ENCODE measurements around the gene AGT. TPM values are rescaled to one million over a fixed set of nuclear protein-coding genes. Genes with fewer than 3 reads are reported as not detected.

AGT gene
- total RNA-seq, 3 donors from 2014 or later, result 0.59 to 9.1 (median 8.2) TPM

DNA sequence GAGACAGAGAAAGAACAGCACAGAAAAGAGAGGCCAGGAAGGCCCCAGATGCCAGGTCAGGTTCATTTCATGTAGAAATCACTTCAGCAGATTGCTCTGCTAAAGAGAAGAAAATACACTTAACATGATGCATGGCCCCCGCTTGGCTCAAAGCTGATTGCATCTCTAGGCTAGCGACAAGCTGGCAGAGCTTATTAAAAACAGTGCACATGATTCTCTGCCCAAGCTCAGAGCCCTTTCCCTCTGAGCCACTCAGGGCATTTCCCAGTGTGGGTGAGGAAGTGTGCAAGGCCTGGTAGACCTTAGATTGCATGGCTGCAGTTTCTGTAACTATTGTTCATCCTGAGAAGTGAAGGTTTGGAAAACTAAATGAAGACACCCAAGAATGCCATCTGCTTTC is 30.0 kb upstream of the AGT start:
- no peak overlapping the region for H3K27ac ChIP-seq
- no peak for TF ChIP-seq POLR2A (IDR thresholded peaks at IDR 0.05)
- no peak for TF ChIP-seq POLR2AphosphoS5 (IDR thresholded peaks at IDR 0.05)
- TF ChIP-seq, protein P1, sequence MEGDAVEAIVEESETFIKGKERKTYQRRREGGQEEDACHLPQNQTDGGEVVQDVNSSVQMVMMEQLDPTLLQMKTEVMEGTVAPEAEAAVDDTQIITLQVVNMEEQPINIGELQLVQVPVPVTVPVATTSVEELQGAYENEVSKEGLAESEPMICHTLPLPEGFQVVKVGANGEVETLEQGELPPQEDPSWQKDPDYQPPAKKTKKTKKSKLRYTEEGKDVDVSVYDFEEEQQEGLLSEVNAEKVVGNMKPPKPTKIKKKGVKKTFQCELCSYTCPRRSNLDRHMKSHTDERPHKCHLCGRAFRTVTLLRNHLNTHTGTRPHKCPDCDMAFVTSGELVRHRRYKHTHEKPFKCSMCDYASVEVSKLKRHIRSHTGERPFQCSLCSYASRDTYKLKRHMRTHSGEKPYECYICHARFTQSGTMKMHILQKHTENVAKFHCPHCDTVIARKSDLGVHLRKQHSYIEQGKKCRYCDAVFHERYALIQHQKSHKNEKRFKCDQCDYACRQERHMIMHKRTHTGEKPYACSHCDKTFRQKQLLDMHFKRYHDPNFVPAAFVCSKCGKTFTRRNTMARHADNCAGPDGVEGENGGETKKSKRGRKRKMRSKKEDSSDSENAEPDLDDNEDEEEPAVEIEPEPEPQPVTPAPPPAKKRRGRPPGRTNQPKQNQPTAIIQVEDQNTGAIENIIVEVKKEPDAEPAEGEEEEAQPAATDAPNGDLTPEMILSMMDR (IDR thresholded peaks at IDR 0.05), result no peak
- DNase-seq (ENCODE audit: low spot score in 2 of 2), result no peak
- no peaks in the 10 kb centered on the region for H3K9me3 ChIP-seq
- H3K27me3 ChIP-seq, result no peaks in the 10 kb centered on the region
- H3K36me3 ChIP-seq, result no peaks in the 10 kb centered on the region
- intact Hi-C loops (cut with DNase I; ENCODE audit: low total_unique reads), result no loop called here
- H3K4me1 ChIP-seq, result no peaks in the 10 kb centered on the region
- H3K4me3 ChIP-seq, result no peak overlapping the region

DNA sequence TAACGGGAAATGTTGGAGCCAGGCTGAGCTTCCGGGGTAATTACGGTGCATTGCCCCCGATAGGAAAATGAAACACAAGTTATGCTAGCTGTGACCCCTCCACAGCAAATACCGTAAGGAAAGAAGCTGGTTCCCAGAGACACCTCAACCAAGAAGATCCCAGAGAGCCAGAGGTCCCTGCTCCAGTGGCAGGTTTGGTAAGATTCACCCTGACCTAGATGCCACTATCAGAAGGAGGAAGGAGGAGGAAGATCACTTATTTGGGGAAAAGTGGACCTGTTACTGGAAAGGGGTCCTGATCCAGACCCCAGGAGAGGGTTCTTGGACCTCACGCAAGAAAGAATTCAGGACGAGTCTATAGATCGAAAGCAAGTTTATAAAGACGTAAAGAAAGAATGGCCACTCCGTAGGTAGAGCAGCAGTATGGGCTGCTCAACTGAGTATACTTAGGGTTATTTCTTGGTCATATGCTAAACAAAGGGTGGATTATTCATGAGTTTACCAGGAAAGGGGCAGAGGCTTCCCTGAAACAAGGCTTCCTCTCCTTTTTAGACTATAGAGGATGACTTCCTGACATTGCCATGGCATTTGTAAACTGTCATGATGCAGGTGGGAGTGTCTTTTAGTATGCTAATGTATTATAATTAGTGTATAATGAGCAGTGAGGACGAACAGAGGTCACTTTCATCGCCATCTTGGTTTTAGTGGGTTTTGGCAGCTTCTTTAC is 25.8 kb upstream of the AGT start:
- H3K36me3 ChIP-seq, result no peaks in the 10 kb centered on the region
- no peak overlapping the region for H3K27ac ChIP-seq
- no peak overlapping the region for H3K4me3 ChIP-seq
- H3K4me1 ChIP-seq, result no peaks in the 10 kb centered on the region
- no peak for DNase-seq (ENCODE audit: low spot score in 2 of 2)
- intact Hi-C loops (cut with DNase I; ENCODE audit: low total_unique reads), result no loop called here
- no peaks in the 10 kb centered on the region for H3K27me3 ChIP-seq
- peaks cover 0 to 6% of the 10 kb centered on the region in 2 donors for H3K9me3 ChIP-seq
- TF ChIP-seq POLR2AphosphoS5 (IDR thresholded peaks at IDR 0.05) (no peak), POLR2A (IDR thresholded peaks at IDR 0.05) (no peak)
- TF ChIP-seq, protein P1 (IDR thresholded peaks at IDR 0.05), result no peak

DNA sequence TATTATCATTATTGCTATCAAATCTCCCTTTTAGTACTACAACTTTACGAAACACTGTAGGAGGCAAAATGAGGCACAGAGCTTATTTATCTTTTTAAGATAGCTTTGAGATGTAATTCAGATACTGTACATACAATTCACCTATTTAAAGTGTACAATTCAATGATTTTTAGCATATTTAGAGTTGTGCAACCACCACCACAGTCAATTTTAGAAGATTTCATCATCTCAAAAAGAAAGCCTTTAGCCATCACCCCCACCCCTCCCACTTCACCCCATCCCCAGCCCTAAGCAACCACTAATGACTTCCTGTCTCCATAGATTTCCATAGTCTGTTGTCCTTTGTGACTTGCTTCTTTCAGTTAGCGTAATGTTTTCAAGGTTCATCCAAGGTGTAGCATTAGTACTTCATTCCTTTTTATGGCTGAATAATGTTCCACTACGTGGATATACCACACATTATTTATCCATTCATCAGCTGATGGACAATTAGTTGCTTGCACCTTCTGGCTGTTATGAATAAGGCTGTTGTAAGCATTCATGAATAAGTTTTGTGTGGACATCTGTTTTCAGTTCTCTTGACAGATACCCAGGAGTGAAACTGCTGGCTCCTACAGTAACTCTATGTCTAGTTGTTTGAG is 23.8 kb upstream of the AGT start:
- Histone ChIP-seq H3K27ac (no peak overlapping the region), H3K36me3 (no peaks in the 10 kb centered on the region), H3K27me3 (no peaks in the 10 kb centered on the region), H3K4me3 (no peak overlapping the region), H3K9me3 (peaks cover 0 to 6% of the 10 kb centered on the region in 2 donors), H3K4me1 (no peaks in the 10 kb centered on the region)
- no peak for TF ChIP-seq POLR2AphosphoS5 (IDR thresholded peaks at IDR 0.05)
- no peak for TF ChIP-seq POLR2A (IDR thresholded peaks at IDR 0.05)
- TF ChIP-seq, protein P1 (IDR thresholded peaks at IDR 0.05), result no peak
- intact Hi-C loops (cut with DNase I; ENCODE audit: low total_unique reads), result no loop called here
- DNase-seq (ENCODE audit: low spot score in 2 of 2), result no peak

DNA sequence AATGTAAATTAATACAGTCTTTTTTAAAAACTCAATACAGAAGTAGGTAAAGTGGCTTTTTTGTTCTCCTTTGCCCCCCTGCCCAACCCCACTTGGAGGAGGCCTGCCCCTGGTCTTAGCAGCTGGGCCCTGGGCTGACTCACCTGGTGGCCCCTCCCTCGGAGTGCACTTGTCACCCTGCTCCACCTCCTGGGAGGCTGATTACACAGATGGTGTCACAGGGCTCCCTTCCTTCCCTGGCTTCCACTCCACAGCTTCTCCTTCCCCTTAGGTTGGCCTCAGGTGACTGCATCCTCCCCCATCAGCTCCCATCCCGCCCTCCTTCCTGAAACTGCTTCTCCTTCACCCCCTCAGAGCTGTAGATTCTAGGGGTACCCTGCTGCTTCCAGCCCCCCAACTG is 21.5 kb upstream of the AGT start:
- no peaks in the 10 kb centered on the region for H3K4me1 ChIP-seq
- intact Hi-C loops (cut with DNase I; ENCODE audit: low total_unique reads), result no loop called here
- no peak overlapping the region for H3K27ac ChIP-seq
- no peaks in the 10 kb centered on the region for H3K36me3 ChIP-seq
- H3K4me3 ChIP-seq, result no peak overlapping the region
- H3K27me3 ChIP-seq, result no peaks in the 10 kb centered on the region
- no peak for DNase-seq (ENCODE audit: low spot score in 2 of 2)
- H3K9me3 ChIP-seq, result peaks cover 0 to 6% of the 10 kb centered on the region in 2 donors
- TF ChIP-seq POLR2AphosphoS5 (IDR thresholded peaks at IDR 0.05) (no peak), POLR2A (IDR thresholded peaks at IDR 0.05) (no peak)
- TF ChIP-seq, protein P1 (IDR thresholded peaks at IDR 0.05), result no peak

DNA sequence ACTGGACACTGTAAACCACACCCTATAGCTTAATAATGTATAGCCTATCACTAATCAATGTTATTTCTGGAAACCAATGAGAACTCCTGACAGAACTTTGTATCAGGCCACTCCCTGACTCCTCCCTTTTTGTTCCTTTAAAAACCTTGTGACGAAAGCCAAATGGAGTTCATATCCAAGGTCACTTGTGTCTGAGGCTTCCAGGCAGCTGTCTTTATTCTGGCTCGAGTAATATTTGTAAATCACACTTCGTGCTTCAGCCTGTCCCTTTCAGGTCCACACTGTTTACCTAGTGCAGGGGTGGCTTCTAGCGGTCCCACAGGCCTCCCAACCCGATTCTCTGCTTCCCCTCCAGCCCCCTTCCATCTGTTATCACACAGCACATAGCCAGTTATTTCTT is 17.1 kb upstream of the AGT start:
- Histone ChIP-seq H3K27me3 (no peaks in the 10 kb centered on the region), H3K36me3 (no peaks in the 10 kb centered on the region), H3K9me3 (no peaks in the 10 kb centered on the region), H3K4me1 (no peaks in the 10 kb centered on the region), H3K4me3 (no peak overlapping the region), H3K27ac (no peak overlapping the region)
- DNase-seq (ENCODE audit: low spot score in 2 of 2), result no peak
- intact Hi-C loops (cut with DNase I; ENCODE audit: low total_unique reads), result no loop called here
- no peak for TF ChIP-seq POLR2AphosphoS5 (IDR thresholded peaks at IDR 0.05)
- TF ChIP-seq POLR2A (IDR thresholded peaks at IDR 0.05), result no peak
- TF ChIP-seq, protein P1 (IDR thresholded peaks at IDR 0.05), result no peak
